OCI-M2 (cell line): ENCODE data around the gene FKTN.

Source experiments
- DNase-seq: peaks from one replicate; lab custom pipeline; 2025; ENCODE audit not compliant: unreplicated experiment; lab: John Stamatoyannopoulos, UW

Gene FKTN

DNA sequence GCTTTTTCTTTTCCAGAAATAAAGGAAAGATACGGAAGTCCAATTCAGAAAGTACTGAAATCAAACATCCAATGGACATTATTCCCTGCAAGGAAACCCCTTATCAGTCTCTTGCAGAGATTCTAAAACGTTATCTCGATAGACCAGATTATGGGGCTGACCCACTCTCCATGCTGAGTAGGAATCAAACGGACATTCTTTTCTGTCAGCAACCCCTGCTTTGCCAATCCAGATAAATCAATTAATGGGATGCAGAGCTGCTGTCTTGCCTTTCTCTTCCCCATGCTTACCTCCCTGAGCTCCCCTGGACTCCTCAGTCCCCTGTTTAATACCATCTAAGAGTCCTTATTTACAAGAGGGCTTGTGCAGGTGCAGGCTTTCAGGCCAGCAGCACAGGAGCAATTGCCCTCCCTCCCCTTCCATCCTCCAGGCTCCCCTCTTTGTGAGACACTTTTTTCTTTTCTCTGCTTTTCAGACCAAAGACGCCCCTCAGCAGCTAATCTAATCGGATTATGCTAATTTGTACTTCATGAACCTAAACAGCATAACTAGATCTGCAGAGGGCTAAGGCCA, 118.5 kb downstream of the FKTN start:
- no peak for DNase-seq

DNA sequence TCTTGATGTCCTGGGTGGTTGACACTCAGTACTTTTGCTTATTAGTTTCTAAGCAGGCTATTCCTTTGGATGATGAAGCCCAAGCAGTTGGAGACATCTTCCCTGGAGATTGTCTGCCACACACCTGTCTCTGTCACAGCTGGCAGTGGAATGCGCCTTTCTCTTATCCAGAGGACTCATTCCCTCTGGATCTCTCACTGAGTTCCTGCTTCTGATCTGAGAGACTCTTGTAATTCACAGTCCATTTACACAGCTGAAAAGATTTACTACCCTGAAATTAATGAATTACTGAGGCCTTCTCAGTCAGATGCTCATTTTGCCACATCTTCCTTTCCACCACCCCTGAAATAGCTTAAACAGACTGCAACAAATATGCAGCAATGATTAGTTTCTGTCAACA, 120.2 kb downstream of the FKTN start:
- DNase-seq = no peak

DNA sequence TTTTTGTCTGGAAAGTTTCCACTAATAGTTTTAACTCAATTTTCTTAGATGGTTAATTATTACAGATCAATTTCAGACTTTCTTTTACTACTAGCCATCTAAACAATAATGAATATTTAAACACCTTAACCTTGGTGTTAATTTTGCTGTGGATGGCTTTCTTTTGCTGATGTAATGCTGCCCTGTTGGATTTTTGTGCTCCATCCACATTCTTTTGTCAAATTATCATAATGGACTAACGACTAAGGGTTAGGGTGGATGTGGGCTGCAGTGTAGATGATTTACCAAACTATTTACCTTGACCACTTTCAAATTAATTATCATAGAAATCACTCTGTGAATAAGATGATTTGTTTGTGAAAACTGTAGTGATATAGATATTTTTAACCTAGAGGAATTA, 120.8 kb downstream of the FKTN start:
- DNase-seq = no peak

DNA sequence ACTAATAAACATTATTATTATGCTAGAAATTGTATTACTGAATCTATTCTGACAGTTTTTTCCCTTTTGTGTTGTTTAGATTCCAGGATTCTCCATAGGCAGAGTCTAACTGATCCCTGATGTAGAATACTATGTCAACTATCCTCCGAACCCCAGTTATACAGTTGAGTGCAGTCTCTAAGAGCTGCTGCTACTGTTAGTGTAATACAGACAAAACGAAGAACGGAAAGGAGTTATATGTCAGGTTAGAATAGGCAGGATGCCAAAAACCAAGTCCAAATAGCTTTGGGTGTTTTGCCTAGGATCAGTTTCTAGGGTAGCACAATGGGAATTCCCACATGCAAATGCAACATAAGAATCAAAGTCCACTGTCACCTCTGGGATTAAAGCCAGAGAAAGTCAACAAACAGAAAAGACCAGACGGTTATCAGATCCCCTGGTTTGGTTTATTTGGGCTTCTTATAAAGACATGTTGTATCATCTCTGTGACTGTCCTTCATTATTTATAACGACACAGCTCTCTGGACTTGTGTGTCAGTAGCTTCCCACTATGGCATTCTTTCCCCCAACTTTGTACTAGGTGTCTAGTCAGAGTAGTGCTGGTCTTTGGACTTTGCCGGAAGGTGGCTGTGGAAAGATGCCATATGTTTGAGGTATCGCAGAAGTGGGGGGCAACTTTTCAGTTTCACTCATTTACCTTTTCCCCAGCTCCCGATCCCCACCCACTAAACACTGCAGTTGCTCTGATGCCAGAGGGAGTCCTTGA, 121.5 kb downstream of the FKTN start:
- no peak for DNase-seq

DNA sequence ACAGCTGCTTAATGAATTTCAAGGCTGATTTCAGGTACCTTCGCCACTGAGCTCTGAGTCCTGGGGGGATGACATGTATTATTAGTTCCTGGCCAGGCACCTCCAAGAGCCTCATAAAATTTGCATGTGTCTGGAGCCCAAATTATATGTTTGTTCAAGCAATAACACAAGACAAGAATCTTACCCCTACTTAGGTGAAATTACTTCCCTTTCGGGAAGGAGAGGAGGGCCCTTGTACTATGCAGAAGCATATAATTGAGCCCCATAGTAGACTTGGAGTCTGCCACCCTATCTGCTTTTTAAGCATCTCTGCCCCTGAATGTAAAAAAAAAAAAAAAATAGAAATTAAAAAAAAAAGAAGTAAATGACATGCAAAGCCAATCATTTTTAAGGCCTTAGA, 123.4 kb downstream of the FKTN start:
- DNase-seq = no peak

DNA sequence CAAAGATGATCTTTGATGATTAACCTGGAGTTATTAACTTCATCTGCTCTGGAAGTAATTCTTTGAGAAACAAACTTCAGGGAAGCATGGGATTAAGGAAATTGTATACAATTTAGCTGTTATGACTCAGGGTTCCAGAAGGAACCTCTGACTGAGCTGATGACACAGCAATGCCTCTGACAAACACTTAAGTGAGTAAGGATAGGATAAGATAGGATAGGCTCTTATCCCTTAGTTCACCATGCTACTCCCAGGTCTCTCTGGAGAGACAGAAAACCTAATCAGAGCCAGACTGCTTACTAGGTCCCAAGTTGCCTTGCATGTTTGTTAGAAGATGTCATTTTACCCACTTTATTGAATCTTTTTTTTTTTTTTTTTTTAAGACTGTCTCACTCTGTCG, 123.8 kb downstream of the FKTN start:
- DNase-seq = peak; percentile 23

DNA sequence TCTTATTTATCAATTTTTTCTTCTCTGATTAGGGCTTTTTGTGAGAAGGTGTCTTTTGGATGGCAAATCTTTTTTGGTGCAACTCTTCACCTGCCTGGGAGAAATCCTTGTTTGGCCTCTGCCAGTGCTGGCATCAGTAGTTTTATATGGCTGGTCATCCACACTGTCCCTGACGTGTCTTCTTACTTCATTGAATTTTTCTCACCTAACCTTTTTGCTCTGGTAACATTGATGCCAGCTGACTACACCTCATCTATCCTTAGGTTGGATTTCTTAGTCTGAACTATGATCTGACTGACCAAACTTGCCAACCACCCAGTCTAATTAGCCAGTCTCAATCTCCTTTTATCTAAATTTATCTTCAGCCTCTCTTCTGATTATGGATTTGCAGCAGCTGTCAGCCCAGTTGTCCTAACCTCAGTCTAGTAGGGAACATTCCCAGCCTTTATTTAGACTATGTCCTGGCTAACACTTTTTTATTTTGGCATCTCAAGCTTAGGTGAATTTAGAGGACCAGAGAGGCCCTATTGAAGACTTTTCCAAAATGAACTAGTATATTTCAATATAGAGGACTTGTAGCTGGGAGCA, 125.9 kb downstream of the FKTN start:
- DNase-seq = no peak

DNA sequence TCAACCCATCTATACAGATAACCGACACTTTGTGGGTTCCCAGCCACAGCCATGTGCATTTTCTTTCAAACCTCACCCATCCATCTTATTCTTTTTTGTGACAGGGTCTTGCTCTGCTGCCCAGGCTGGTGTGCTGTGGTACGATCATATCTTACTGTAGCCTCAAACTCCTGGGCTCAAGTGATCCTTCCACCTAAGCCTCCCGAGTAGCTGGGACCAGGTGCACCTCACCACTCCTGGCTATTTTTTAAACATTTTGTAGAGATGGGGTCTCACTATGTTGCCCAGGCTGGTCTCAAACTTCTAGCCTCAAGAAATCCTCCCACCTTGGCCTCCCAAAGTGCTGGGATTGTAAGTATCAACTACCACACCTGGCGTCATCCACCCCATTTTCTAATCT, 129.0 kb downstream of the FKTN start:
- DNase-seq = no peak
